Neural crest cell (in vitro differentiated cells): Measurements from ENCODE around the gene CDKL5. TPM values are rescaled to one million over a fixed set of nuclear protein-coding genes. Genes with fewer than 3 reads are reported as not detected.
"Not testable (repeated sequence)": the region's sequence is repeated elsewhere in the genome, so short reads cannot be mapped to it uniquely, and the experiment has no call there.

Experiments used
- DNase-seq: peaks from one replicate; pipeline ENCODE4 v3.0.0; 2021; ENCODE audit warnings: low read depth, mixed read lengths, low spot score
- H3K27ac Mint-ChIP-seq: one replicate; pipeline ENCODE4 v1.8.0; 2021; ENCODE audit warnings: mild to moderate bottlenecking, mixed read lengths; ENCODE audit not compliant: unreplicated experiment
- H3K27me3 Mint-ChIP-seq: 2 replicates; pipeline ENCODE4 v1.8.0; 2021; ENCODE audit warnings: low read depth, mild to moderate bottlenecking, mixed read lengths
- H3K36me3 Mint-ChIP-seq: 2 replicates; pipeline ENCODE4 v1.8.0; 2021; ENCODE audit warnings: low read depth, mild to moderate bottlenecking, mixed read lengths
- H3K4me1 Mint-ChIP-seq: 2 replicates; pipeline ENCODE4 v1.8.0; 2021; ENCODE audit warnings: mixed read lengths
- H3K4me3 Mint-ChIP-seq: one replicate; pipeline ENCODE4 v1.8.0; 2021; ENCODE audit warnings: mild to moderate bottlenecking, mixed read lengths
- H3K9me3 Mint-ChIP-seq: 2 replicates; pipeline ENCODE4 v1.8.0; 2021; ENCODE audit warnings: mixed read lengths
- total RNA-seq: library from RNA; stranded (reverse); gene quantifications from 2 replicates; pipeline ENCODE4 v1.2.1, GENCODE V29; 2021
- TF ChIP-seq, protein P1 (sequence below): fragments of 200-600 bp; sonication (generic); conservative IDR thresholded peaks from 2 replicates; pipeline ENCODE4 v1.5.0; 2021; ENCODE audit warnings: antibody characterized with exemption, mild to moderate bottlenecking

Gene CDKL5
- total RNA-seq, 1 donor from 2014 or later: 3.7 TPM

DNA sequence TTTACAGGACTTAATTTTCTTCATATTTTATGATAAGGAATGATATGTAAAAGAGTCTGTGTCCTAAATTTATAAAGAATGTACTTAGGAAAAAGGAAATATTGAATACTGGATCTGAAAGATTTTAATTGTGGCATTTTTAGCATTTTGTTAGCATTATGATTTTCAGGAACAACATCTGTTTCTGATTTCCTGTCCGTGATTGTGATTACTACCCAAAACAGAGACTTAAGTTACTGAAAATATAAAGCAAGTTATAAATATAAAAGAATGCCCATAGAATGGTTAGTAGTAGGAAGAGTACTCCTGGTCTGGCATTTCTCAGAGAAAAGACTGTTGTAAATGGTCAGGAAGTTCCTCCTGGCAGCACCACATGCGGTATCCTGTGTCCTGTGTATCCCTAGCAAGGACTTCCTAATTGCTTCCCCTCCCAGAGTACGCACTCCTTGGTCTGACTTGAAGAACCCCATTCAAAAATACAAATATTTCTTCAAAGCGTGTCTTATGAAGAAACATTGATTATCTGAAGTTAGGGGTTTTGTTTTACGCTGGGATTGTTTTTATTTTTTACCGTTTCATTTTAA is 157.6 kb downstream of the CDKL5 start:
- Mint-ChIP-seq H3K27me3 (no peaks in the 10 kb centered on the region), H3K36me3 (no peaks in the 10 kb centered on the region), H3K27ac (no peak overlapping the region), H3K9me3 (no peaks in the 10 kb centered on the region), H3K4me3 (no peak overlapping the region), H3K4me1 (no peaks in the 10 kb centered on the region)
- TF ChIP-seq, protein P1, sequence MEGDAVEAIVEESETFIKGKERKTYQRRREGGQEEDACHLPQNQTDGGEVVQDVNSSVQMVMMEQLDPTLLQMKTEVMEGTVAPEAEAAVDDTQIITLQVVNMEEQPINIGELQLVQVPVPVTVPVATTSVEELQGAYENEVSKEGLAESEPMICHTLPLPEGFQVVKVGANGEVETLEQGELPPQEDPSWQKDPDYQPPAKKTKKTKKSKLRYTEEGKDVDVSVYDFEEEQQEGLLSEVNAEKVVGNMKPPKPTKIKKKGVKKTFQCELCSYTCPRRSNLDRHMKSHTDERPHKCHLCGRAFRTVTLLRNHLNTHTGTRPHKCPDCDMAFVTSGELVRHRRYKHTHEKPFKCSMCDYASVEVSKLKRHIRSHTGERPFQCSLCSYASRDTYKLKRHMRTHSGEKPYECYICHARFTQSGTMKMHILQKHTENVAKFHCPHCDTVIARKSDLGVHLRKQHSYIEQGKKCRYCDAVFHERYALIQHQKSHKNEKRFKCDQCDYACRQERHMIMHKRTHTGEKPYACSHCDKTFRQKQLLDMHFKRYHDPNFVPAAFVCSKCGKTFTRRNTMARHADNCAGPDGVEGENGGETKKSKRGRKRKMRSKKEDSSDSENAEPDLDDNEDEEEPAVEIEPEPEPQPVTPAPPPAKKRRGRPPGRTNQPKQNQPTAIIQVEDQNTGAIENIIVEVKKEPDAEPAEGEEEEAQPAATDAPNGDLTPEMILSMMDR: no peak
- DNase-seq: no peak

DNA sequence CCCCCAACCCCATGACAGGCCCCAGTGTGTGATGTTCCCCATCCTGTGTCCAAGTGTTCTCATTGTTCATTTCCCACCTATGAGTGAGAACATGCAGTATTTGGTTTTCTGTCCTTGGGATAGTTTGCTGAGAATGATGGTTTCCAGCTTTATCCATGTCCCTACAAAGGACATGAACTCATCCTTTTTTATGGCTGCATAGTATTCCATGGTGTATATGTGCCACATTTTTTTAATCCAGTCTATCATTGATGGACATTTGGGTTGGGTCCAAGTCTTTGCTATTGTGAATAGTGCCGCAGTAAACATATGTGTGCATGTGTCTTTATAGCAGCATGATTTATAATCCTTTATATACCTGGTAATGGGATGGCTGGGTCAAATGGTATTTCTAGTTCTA is 163.9 kb downstream of the CDKL5 start:
- not testable (repeated sequence) for H3K27ac Mint-ChIP-seq, H3K4me1 Mint-ChIP-seq, H3K36me3 Mint-ChIP-seq, H3K27me3 Mint-ChIP-seq, H3K4me3 Mint-ChIP-seq, DNase-seq
- peaks cover 10% of the 10 kb centered on the region for H3K9me3 Mint-ChIP-seq

DNA sequence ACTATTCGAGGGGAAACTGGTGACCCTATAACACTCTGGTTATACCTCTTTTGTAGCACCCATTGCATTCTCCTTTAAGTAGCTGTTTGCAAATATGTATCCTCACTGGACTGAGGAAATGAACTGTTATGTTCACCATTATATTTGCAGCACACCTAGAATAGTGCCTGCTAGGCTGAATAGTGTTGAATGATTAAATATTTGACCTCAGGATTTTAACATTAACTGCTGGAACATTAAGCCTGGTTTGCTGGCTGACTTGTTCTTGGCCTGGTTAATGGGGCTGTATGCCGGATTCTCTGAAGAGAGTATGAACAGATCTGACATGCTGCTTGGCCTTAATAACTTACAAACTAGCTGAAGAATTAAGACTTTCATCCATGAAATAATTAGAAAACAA is 166.4 kb downstream of the CDKL5 start:
- Mint-ChIP-seq H3K4me1 (no peaks in the 10 kb centered on the region), H3K27me3 (no peaks in the 10 kb centered on the region), H3K27ac (no peak overlapping the region), H3K4me3 (no peak overlapping the region), H3K36me3 (peaks cover 9% of the 10 kb centered on the region), H3K9me3 (peaks cover 10% of the 10 kb centered on the region)
- no peak for DNase-seq
- TF ChIP-seq, protein P1: no peak

DNA sequence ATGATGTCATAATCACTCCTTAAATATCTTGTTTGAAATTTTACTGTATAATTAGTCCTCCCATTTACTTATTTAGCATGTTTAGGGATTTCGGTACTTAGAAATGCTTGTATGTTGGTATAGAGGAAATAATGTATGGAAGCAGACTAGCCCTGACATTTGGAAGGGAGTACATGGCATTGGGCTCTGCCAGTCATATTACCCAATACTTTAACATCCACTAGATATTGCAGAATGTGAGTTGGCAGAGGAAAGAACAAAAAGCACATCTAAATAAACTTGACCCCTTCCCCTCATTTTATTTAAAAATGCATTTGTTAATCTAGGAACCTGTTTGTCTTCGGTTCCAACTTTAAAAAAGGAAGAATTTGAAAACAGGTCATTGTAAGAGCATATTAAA is 168.7 kb downstream of the CDKL5 start:
- Mint-ChIP-seq H3K4me3 (no peak overlapping the region), H3K27me3 (no peaks in the 10 kb centered on the region), H3K27ac (no peak overlapping the region), H3K9me3 (peaks cover 12% of the 10 kb centered on the region), H3K4me1 (no peaks in the 10 kb centered on the region), H3K36me3 (peaks cover 11% of the 10 kb centered on the region)
- DNase-seq: no peak
- TF ChIP-seq, protein P1: no peak

DNA sequence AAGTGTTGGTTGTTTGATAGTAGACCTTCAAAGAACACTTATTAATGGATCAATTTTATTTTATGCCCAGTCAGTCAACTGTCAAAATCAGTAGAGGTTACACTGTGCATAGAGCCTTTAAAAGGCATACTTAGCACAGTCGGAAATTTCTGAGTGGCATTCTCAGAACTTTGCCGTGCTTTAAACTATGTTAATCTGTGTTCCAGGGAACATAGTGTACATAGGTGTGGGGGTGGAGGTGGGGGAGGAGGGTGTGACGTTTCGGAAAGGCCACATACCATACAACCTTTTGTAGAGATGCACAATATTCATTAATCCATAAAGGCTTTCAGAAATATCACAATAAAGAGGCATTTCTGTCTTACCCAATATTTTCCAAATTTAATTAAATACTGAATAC is 170.7 kb downstream of the CDKL5 start:
- Mint-ChIP-seq H3K27me3 (no peaks in the 10 kb centered on the region), H3K9me3 (peaks cover 9% of the 10 kb centered on the region), H3K27ac (no peak overlapping the region), H3K4me1 (no peaks in the 10 kb centered on the region), H3K4me3 (no peak overlapping the region), H3K36me3 (peaks cover 6% of the 10 kb centered on the region)
- DNase-seq: no peak
- TF ChIP-seq, protein P1: no peak

DNA sequence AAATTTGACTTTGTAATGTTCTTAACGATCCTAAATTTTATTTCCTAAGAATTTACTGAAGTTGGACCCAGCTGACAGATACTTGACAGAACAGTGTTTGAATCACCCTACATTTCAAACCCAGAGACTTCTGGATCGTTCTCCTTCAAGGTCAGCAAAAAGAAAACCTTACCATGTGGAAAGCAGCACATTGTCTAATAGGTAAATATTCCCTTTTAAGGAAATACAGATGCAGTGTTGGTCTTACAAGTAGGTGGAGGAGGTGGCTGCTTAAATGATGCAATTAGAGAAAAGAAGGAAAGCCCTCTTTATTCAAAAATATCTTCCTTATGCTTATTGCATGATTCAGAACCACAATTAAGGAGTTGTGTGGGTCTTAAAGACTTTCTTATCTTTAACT is 173.0 kb downstream of the CDKL5 start:
- H3K4me3 Mint-ChIP-seq: no peak overlapping the region
- H3K27me3 Mint-ChIP-seq: no peaks in the 10 kb centered on the region
- peaks cover 5% of the 10 kb centered on the region for H3K36me3 Mint-ChIP-seq
- peaks cover 5% of the 10 kb centered on the region for H3K9me3 Mint-ChIP-seq
- H3K27ac Mint-ChIP-seq: no peak overlapping the region
- TF ChIP-seq, protein P1: no peak
- DNase-seq: no peak
- no peaks in the 10 kb centered on the region for H3K4me1 Mint-ChIP-seq
